Measurements from ENCODE around the gene PAPLN.

PAPLN gene

GRCh38 chr14:73255005-73255400 lies 17.7 kb downstream of the PAPLN start:
- DNase-seq (ENCODE audit: low read depth) = no peak
- TF ChIP-seq CTCF (IDR thresholded peaks at IDR 0.05; ENCODE audit: low read depth, low read length) (no peak), MAX (IDR thresholded peaks at IDR 0.05; ENCODE audit: low read depth, low read length) (no peak), POLR2A (IDR thresholded peaks at IDR 0.05; ENCODE audit: extremely low read depth, insufficient read length) (no peak), MYC (IDR thresholded peaks at IDR 0.05; ENCODE audit: low read depth, low read length) (no peak)
- no peak overlapping the region for H3K4me3 ChIP-seq (ENCODE audit: low read depth, low read length)

GRCh38 chr14:73255693-73256225 lies 18.5 kb downstream of the PAPLN start:
- no peak overlapping the region for H3K4me3 ChIP-seq (ENCODE audit: low read depth, low read length)
- no peak for TF ChIP-seq CTCF (IDR thresholded peaks at IDR 0.05; ENCODE audit: low read depth, low read length)
- TF ChIP-seq POLR2A (IDR thresholded peaks at IDR 0.05; ENCODE audit: extremely low read depth, insufficient read length) = no peak
- no peak for TF ChIP-seq MYC (IDR thresholded peaks at IDR 0.05; ENCODE audit: low read depth, low read length)
- no peak for TF ChIP-seq MAX (IDR thresholded peaks at IDR 0.05; ENCODE audit: low read depth, low read length)
- no peak for DNase-seq (ENCODE audit: low read depth)

GRCh38 chr14:73258076-73258475 lies 20.8 kb downstream of the PAPLN start:
- TF ChIP-seq MAX (IDR thresholded peaks at IDR 0.05; ENCODE audit: low read depth, low read length) (no peak), CTCF (IDR thresholded peaks at IDR 0.05; ENCODE audit: low read depth, low read length) (no peak), MYC (IDR thresholded peaks at IDR 0.05; ENCODE audit: low read depth, low read length) (no peak), POLR2A (IDR thresholded peaks at IDR 0.05; ENCODE audit: extremely low read depth, insufficient read length) (no peak)
- no peak for DNase-seq (ENCODE audit: low read depth)

GRCh38 chr14:73258845-73259611 lies 21.7 kb downstream of the PAPLN start:
- TF ChIP-seq MYC (IDR thresholded peaks at IDR 0.05; ENCODE audit: low read depth, low read length) = no peak
- TF ChIP-seq POLR2A (IDR thresholded peaks at IDR 0.05; ENCODE audit: extremely low read depth, insufficient read length) = no peak
- TF ChIP-seq MAX (IDR thresholded peaks at IDR 0.05; ENCODE audit: low read depth, low read length) = no peak
- TF ChIP-seq CTCF (IDR thresholded peaks at IDR 0.05; ENCODE audit: low read depth, low read length) = no peak
- no peak for DNase-seq (ENCODE audit: low read depth)
- no peak overlapping the region for H3K4me3 ChIP-seq (ENCODE audit: low read depth, low read length)

More at GRCh38 chr14:73258076-73258475, 20.8 kb downstream of the PAPLN start:
- no peak overlapping the region for H3K4me3 ChIP-seq (ENCODE audit: low read depth, low read length)

- TF ChIP-seq POLR2A (IDR thresholded peaks at IDR 0.05; ENCODE audit: extremely low read depth, insufficient read length) (no peak), MYC (IDR thresholded peaks at IDR 0.05; ENCODE audit: low read depth, low read length) (no peak), MAX (IDR thresholded peaks at IDR 0.05; ENCODE audit: low read depth, low read length) (no peak), CTCF (IDR thresholded peaks at IDR 0.05; ENCODE audit: low read depth, low read length) (no peak)
- no peak overlapping the region for H3K4me3 ChIP-seq (ENCODE audit: low read depth, low read length)
- no peak for DNase-seq (ENCODE audit: low read depth)
Observed at GRCh38 chr14:73259837-73260236, 22.5 kb downstream of the PAPLN start.

Data from NB4 (cell line).